Measurements from ENCODE around the gene THOP1. TPM values are rescaled to one million over a fixed set of nuclear protein-coding genes. Genes with fewer than 3 reads are reported as not detected.

The THOP1 gene
- total RNA-seq, 1 experiment from 2014 or later = 143 TPM

DNA sequence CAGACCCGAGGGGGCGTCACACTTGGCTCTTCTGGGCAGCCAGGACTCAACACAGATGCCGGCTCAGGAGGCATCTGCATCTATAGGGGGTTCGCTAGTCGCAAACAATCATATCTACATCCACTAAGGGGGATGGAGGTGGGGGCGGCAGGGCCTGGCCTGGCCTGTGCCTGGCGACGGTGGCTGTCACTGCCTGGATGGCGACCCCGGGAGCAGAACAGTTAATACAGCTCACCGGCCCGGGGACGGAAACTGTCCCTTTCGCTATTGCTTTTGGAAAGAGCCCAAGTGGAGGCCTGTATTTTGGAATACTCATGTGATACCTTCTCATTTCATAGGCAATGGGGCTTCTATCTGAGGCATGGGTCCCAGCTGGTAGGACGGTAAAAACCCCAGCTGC, 19.9 kb upstream of the THOP1 start:
- TF ChIP-seq, protein P1, sequence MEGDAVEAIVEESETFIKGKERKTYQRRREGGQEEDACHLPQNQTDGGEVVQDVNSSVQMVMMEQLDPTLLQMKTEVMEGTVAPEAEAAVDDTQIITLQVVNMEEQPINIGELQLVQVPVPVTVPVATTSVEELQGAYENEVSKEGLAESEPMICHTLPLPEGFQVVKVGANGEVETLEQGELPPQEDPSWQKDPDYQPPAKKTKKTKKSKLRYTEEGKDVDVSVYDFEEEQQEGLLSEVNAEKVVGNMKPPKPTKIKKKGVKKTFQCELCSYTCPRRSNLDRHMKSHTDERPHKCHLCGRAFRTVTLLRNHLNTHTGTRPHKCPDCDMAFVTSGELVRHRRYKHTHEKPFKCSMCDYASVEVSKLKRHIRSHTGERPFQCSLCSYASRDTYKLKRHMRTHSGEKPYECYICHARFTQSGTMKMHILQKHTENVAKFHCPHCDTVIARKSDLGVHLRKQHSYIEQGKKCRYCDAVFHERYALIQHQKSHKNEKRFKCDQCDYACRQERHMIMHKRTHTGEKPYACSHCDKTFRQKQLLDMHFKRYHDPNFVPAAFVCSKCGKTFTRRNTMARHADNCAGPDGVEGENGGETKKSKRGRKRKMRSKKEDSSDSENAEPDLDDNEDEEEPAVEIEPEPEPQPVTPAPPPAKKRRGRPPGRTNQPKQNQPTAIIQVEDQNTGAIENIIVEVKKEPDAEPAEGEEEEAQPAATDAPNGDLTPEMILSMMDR (IDR thresholded peaks at IDR 0.05) = no peak
- no peak for TF ChIP-seq POLR2AphosphoS5 (IDR thresholded peaks at IDR 0.05; ENCODE audit: low read depth, low read length)
- Histone ChIP-seq H3K27ac (ENCODE audit: low read length) (no peak overlapping the region), H3K36me3 (ENCODE audit: control insufficient read depth, insufficient read depth, low read length) (no peaks in the 10 kb centered on the region; the same call in 1 of the 2 replicates), H3K4me3 (ENCODE audit: low read depth in 2 of 2, low read length in 2 of 2) (no peak overlapping the region), H3K4me1 (ENCODE audit: control insufficient read depth, insufficient read depth, low read length) (no peaks in the 10 kb centered on the region), H3K27me3 (ENCODE audit: control insufficient read depth, insufficient read depth, low read length) (no peaks in the 10 kb centered on the region), H3K9me3 (ENCODE audit: control insufficient read depth, insufficient read depth, low read depth, low read length) (no peaks in the 10 kb centered on the region)
- in situ Hi-C loops (cut with HindIII; ENCODE audit: low pct_unique_long_range_greater_than_20kb, low sequenced_read_pairs) = no loop called here
- CTCF ChIA-PET = no interaction called here
- POLR2A ChIA-PET = no interaction called here
- no TSS peak for BruUV-seq (replicated peaks)
- intact Hi-C loops (cut with micrococcal nuclease; ENCODE audit: unreplicated experiment) = no loop called here
- ATAC-seq = no peak
- DNase-seq (ENCODE audit: low read depth, low spot score) = no peak

DNA sequence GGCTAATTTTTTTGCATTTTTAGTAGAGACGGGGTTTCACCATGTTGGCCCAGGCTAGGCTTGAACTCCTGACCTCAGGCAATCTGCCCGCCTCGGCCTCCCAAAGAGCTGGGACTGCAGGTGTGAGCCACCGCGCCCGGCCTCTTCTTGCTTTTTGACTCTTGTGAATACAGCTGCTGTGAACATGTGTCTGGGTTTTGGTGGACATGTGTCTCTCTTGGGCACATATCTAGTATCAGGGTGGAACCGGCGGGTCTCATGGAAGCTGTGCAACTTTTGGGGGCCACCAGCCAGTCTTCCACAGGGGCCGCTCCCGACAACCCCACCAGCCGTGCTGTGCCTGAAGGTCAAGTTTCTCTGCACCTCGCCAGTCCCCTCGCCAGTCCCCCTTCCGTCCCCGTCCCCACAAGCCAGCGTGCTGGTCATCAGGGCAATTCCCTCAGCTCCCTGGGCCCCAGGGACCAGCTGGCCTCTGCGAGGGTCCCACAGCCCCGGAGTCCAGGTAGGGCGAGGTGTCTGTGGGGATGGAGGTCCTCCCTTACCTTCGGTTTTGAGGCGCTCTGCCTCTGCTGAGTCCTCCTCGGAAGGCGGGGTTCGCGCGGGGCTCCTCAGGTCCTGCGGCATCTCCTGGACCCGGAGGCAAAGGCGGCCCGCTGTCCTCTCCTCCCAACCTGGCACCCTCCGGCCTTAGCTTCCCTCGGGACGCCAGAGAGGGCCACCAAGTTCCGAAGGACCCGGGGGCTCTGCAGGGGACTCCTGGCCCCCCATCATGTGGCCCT, 18.5 kb upstream of the THOP1 start:
- Histone ChIP-seq H3K9me3 (ENCODE audit: control insufficient read depth, insufficient read depth, low read depth, low read length) (no peaks in the 10 kb centered on the region), H3K4me3 (ENCODE audit: low read depth in 2 of 2, low read length in 2 of 2) (no peak overlapping the region), H3K36me3 (ENCODE audit: control insufficient read depth, insufficient read depth, low read length) (no peaks in the 10 kb centered on the region; the same call in 1 of the 2 replicates), H3K27me3 (ENCODE audit: control insufficient read depth, insufficient read depth, low read length) (no peaks in the 10 kb centered on the region), H3K27ac (ENCODE audit: low read length) (no peak overlapping the region), H3K4me1 (ENCODE audit: control insufficient read depth, insufficient read depth, low read length) (no peaks in the 10 kb centered on the region)
- TF ChIP-seq, protein P2, sequence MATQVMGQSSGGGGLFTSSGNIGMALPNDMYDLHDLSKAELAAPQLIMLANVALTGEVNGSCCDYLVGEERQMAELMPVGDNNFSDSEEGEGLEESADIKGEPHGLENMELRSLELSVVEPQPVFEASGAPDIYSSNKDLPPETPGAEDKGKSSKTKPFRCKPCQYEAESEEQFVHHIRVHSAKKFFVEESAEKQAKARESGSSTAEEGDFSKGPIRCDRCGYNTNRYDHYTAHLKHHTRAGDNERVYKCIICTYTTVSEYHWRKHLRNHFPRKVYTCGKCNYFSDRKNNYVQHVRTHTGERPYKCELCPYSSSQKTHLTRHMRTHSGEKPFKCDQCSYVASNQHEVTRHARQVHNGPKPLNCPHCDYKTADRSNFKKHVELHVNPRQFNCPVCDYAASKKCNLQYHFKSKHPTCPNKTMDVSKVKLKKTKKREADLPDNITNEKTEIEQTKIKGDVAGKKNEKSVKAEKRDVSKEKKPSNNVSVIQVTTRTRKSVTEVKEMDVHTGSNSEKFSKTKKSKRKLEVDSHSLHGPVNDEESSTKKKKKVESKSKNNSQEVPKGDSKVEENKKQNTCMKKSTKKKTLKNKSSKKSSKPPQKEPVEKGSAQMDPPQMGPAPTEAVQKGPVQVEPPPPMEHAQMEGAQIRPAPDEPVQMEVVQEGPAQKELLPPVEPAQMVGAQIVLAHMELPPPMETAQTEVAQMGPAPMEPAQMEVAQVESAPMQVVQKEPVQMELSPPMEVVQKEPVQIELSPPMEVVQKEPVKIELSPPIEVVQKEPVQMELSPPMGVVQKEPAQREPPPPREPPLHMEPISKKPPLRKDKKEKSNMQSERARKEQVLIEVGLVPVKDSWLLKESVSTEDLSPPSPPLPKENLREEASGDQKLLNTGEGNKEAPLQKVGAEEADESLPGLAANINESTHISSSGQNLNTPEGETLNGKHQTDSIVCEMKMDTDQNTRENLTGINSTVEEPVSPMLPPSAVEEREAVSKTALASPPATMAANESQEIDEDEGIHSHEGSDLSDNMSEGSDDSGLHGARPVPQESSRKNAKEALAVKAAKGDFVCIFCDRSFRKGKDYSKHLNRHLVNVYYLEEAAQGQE (IDR thresholded peaks at IDR 0.05; ENCODE audit: insufficient read depth in 1 of 2, low read depth in 2 of 2, low read length in 1 of 2) = no peak
- TF ChIP-seq, protein P1 (IDR thresholded peaks at IDR 0.05) = no peak
- TF ChIP-seq SIN3A (IDR thresholded peaks at IDR 0.05; ENCODE audit: borderline replicate concordance, insufficient read depth, low read depth, low read length) = no peak
- no peak for TF ChIP-seq TCF7L2 (IDR thresholded peaks at IDR 0.05; ENCODE audit: low read depth, low read length)
- no peak for TF ChIP-seq POLR2AphosphoS5 (IDR thresholded peaks at IDR 0.05; ENCODE audit: low read depth, low read length)
- intact Hi-C loops (cut with micrococcal nuclease; ENCODE audit: unreplicated experiment) = no loop called here
- ChIA-PET CTCF (no interaction called here), POLR2A (no interaction called here)
- in situ Hi-C loops (cut with HindIII; ENCODE audit: low pct_unique_long_range_greater_than_20kb, low sequenced_read_pairs) = no loop called here
- no peak for ATAC-seq
- DNase-seq (ENCODE audit: low read depth, low spot score) = no peak
- no TSS peak for BruUV-seq (replicated peaks)

Measured in Panc1 (cell line).